ENCODE data around the gene IL9R.
"Not testable (repeated sequence)": the region's sequence is repeated elsewhere in the genome, so short reads cannot be mapped to it uniquely, and the experiment has no call there.

IL9R gene

DNA sequence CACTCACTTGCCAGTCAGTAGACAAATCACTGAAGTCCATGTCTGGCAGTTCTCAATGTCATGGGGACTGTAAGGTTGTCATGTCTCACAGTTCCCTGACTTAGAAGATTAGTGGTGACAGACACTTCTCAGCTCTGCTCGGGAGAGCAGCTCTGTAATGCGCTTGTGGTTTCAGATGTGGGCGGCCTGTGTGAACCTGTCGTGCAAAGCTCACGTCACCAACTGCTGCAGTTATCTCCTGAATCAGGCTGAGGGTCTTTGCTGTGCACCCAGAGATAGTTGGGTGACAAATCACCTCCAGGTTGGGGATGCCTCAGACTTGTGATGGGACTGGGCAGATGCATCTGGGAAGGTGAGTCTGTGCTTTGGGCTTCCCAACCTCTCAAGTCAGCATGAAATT lies at the start of gene IL9R:
IL9R (plus strand) TSS at position 261 of the 400 bp plus-strand sequence; CDS start at position 325, 64 bp downstream.
- DNase-seq, result no peak

GRCh38 chrX:155949098-155949497 lies 48.4 kb upstream of the IL9R start:
- no peak for DNase-seq

- no peak for DNase-seq
Measured at GRCh38 chrX:155951237-155951789, 46.2 kb upstream of the IL9R start.

GRCh38 chrX:155953055-155953454 lies 44.4 kb upstream of the IL9R start:
- DNase-seq, result no peak

GRCh38 chrX:155954793-155955192 lies 42.7 kb upstream of the IL9R start:
- no peak for DNase-seq

- no peak for DNase-seq
Measured at GRCh38 chrX:155956099-155956498, 41.4 kb upstream of the IL9R start.

- no peak for DNase-seq
Measured at GRCh38 chrX:155956649-155957048, 40.8 kb upstream of the IL9R start.

DNA sequence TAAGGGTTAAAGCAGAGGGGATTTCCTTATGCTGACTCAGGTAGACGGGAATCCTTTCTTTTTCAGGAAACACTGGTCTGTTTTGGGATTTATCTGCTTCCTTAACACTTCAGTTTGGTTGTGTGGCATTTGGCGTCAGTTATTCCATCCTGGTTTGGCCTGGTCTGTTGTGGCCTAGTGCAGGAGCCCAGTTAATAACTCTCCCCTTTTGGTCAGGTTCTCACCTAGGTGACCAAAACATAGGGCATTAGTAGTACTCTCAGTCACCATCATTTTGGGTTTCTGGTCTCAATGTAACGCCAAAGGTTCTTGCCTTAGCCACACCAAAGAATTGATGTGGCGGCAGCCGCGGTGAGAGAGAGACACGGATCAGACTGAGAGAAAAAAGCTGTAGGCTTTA lies 39.7 kb upstream of the IL9R start:
- no peak for DNase-seq

DNA sequence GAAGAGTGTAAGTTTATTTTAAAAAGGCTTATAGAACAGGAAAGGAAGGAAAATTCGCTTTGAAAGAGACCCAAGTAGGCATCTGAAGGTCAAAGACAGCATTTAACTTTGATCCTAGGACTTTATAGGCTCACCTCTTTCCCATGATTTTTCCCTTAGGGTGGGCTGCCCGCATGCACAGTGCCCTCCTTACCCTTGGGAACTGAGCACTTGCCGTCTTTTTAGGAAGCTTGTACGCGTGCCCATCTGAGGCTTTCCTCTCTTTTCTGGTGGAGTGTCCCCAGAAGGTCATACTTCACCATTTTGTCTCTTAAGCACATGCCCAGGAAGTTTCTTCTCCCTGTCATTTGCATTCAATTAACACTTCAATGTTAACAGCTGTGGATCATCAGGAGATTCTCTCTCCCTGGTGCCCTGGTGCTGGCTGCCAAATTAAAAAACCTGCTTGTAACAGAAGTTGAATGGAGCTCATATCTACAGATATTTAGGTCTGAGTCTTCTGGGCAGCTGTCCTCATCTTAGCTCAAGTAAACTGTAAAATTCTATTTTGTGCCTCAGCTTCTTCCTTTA lies 38.4 kb upstream of the IL9R start:
- no peak for DNase-seq

- no peak for DNase-seq
Measured at GRCh38 chrX:155962906-155963305, 34.6 kb upstream of the IL9R start.

GRCh38 chrX:155966876-155967275 lies 30.6 kb upstream of the IL9R start:
- no peak for DNase-seq

- no peak for DNase-seq
Measured at GRCh38 chrX:155967653-155968325, 29.7 kb upstream of the IL9R start.

DNA sequence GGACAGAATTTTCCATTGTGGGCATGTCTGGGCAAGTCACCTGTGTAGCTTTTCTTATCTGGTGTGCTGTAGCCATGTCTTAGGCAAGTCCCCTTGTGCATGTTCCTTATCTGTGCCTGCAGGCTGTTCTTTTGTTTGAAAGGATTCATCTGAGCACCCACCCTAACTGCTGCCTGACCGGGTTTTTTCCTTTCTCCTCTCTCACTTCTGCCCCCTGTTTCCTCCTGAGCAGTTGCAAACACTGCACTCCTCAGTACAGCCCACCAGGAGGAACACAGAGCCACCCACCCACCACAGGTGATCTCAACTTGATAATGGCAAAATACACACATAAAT lies 29.2 kb upstream of the IL9R start:
- DNase-seq, result no peak

DNA sequence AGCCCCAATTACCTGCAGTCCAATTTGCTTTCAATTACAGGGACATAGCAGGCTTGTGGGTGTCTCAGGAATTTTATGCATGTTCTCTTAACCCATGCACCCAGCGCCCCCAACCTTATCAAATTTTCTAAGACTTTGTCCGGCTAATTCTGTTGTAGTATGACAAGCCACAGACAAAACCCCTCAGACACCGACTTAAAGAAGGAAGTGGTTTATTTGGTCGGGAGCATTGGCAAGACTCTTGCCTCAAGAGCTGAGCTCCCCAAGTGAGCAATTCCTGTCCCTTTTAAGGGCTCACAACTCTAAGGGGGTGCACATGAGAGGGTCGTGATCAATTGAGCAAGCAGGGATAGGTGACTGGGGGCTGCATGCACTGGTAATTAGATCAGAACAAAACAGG lies 28.7 kb upstream of the IL9R start:
- DNase-seq, result no peak

- DNase-seq, result not testable (repeated sequence)
Measured at GRCh38 chrX:155971658-155972057, 25.8 kb upstream of the IL9R start.

- not testable (repeated sequence) for DNase-seq
Measured at GRCh38 chrX:155972241-155972640, 25.3 kb upstream of the IL9R start.

GRCh38 chrX:155983326-155983725 lies 14.2 kb upstream of the IL9R start:
- DNase-seq, result no peak

- no peak for DNase-seq
Measured at GRCh38 chrX:155985208-155985607, 12.3 kb upstream of the IL9R start.

DNA sequence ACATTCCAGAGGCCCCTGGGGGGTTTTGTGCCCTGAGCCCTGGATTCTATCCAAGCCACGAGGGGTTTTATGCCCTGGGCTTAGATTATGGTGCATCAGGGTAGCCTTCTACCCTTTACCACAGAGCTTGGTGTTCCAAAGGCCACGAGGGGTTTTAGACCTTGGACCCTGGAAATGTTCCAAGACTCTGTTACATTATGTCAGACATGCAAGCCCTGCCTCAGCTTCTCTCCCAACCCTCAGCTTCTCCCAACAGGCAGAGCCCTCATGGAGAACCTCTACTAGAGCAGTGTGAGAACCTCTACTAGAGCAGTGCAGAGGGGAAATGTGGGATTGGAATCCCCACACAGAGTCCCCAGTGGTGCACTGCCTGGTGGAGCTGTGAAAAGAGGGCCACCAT lies 10.5 kb upstream of the IL9R start:
- not testable (repeated sequence) for DNase-seq

GRCh38 chrX:155988859-155989258 lies 8.6 kb upstream of the IL9R start:
- DNase-seq, result no peak

- DNase-seq, result no peak
Measured at GRCh38 chrX:155993421-155993820, 4.1 kb upstream of the IL9R start.

DNA sequence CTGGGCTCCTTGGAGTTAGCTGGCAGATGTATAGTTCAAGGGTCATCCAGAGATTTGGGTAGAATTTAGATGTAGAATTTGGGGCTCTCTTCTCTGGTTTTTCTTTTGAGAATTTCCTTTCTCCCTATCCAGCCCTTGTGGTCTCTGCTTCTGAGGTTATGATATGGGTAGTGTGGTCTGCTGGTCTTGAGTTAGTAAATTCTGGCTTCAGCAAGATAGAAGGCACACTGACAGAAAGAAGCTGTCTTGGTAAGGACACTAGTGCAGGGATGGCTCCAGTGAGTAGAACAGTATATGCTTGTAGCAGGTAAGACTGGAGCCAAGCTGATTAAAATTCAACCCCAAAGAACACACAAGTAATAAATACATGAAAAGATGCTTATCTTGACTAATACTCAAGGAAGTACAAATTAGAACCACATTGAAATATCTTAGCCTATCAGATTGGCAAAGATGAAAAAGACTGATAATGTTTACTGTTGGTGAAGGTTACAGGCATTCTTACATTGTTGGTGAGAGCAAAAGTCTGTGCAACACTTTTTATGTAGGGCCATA lies 2.1 kb upstream of the IL9R start:
- DNase-seq, result no peak

- no peak for DNase-seq
Measured at GRCh38 chrX:155998116-155998515, 620 bp downstream of the IL9R start.

GRCh38 chrX:155998761-155999510 lies 1.4 kb downstream of the IL9R start:
- no peak for DNase-seq
